RPMI8226 (cell line): Measurements from ENCODE around the gene NUFIP1.
"Not testable (repeated sequence)": the region's sequence is repeated elsewhere in the genome, so short reads cannot be mapped to it uniquely, and the experiment has no call there.

Source experiments
- DNase-seq: peaks from one replicate; pipeline ENCODE4 v3.0.0-alpha.2; 2015

Gene NUFIP1

GRCh38 chr13:44989071-44989889 lies at the start of gene NUFIP1, which contains the start of gene GPALPP1:
TSS of gene NUFIP1 (minus strand) at chr13:44989471. CDS start at chr13:44989436, 35 bp downstream.
TSS of gene GPALPP1 (plus strand) at chr13:44989538. CDS start at chr13:44989655, 117 bp downstream.
- peak; percentile 91 for DNase-seq

GRCh38 chr13:45036206-45036605 lies 46.9 kb upstream of the NUFIP1 start:
- DNase-seq: no peak

DNA sequence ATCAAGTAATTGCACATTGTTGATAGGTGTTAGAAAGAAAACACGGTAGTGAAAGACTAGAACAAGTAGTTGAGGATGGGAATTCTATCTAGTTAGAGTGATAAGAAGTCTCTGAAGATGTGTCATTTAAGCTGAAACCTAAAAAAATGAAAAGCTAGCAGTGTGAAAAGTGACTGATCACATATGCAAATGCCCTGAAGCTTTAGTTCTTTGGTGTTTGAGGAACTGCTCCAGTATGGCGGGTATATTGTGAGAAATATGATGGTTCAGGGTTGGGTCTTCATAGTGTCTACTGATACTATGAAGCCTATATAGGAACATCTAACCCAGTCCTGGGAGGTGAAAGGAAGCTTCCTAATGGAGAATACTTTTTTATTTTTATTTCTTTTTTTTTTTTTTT lies 45.1 kb upstream of the NUFIP1 start:
- DNase-seq: no peak

DNA sequence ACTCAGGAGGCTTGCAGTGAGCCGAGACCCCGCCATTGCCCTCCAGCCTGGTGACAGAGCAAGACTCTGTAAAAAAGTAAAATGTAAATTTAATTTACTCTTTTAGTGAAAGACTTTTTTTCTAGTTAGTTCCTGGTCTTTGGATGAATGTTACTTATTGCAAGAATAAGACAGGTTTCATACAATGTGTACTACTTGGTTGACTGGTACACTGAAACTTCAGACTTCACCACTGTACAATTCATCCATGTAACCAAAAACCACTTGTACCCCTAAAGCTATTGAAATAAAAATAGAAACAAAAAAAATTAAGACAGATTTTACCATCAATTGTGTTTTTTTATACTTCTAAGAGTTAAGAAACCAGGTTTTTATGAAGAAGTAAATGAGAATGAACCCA lies 35.6 kb upstream of the NUFIP1 start:
- DNase-seq: no peak

DNA sequence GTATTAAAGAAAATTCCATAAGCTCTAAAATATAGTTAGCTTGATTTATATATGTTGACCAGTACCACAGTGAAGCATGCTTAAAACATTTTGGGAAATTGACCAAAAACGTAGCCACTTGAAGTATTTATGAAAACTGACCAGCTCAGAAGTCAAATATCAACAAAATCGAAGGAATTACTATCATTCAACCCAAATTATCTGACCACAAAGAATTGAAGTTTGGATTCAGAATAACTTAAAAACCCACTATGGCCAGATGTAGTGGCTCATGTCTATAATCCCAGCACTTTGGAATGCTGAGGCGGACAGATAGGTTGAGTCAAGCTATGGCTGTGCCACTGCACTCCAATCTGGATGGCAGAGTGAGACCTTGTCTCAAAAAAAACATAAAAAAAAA lies 32.0 kb upstream of the NUFIP1 start:
- DNase-seq: no peak

DNA sequence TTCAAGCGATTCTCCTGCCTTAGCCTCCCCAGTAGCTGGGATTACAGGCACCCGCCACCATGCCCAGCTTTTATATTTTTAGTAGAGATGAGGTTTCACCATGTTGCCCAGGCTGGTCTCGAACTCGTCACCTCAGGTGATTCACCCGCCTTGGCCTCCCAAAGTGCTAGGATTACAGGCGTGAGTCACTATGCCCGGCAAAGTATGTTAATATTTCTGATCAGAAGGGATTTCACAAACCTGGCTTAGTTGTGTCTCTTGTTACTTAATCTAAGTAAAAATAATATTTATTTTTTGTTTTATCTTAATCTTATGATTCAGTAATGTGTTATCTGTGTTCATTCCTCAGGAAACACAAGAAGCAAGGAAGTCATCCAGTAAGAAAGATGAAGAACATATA lies 30.7 kb upstream of the NUFIP1 start:
- not testable (repeated sequence) for DNase-seq

- no peak for DNase-seq
Measured at GRCh38 chr13:45016792-45017425, 27.6 kb upstream of the NUFIP1 start.

- no peak for DNase-seq
Measured at GRCh38 chr13:45015300-45015699, 26.0 kb upstream of the NUFIP1 start.

GRCh38 chr13:45011198-45011597 lies 21.9 kb upstream of the NUFIP1 start:
- DNase-seq: no peak

DNA sequence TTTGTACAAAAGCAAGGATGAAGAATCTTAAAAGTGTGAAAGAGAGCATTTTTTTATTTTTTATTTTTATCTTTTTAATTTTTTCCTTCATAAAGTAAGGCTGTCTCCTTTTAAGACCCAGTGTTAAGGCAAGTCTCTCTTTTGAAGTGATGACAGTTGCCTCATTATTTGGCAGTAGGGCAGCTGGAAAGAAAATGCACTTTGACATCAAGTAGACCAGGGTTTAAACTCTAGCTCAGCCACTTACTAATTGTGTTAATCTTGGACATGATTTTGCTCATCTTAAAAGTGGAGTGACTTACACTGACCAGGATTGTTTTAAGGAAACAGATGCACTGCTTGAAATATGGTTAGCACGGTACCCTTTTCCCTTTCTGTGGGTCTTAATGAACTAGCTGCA lies 18.6 kb upstream of the NUFIP1 start:
- no peak for DNase-seq

DNA sequence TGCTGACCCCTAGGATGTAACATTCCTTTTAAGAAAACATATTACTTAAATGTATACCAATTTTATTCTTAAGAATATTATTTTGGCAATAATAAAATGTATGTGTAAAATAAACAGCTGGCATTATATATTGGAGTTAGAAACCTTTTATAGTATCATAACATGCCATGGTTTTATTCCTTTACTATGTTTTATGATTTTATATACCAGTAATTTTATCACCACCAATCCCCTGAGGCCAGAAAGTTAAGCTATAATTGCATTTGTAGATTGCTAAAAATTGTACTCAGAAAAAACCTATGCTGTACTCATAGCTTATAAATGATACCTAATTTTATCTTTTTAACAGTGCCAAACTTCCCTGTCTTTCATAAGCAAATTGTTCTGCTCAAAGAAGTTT lies 18.0 kb upstream of the NUFIP1 start:
- no peak for DNase-seq

- DNase-seq: no peak
Measured at GRCh38 chr13:45004096-45004495, 14.8 kb upstream of the NUFIP1 start.

DNA sequence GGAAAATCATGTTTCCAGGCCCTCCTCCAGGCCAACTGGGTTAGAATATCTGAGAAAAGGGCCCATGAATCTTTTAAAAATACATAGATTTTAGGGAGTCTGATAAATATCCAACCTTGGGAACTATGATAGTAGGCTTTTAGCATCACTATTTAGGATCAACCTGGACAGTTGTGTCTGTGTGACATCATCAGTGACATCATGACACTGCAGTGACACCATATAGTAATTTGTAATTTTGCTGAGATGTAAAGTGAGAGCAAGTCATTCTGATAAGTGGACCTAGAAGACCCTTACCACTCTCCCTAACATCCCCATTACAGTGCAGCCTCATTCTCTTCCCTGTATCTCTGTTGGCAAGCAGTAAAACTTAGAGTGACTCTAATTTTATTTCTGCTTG lies 14.1 kb upstream of the NUFIP1 start:
- DNase-seq: no peak

DNA sequence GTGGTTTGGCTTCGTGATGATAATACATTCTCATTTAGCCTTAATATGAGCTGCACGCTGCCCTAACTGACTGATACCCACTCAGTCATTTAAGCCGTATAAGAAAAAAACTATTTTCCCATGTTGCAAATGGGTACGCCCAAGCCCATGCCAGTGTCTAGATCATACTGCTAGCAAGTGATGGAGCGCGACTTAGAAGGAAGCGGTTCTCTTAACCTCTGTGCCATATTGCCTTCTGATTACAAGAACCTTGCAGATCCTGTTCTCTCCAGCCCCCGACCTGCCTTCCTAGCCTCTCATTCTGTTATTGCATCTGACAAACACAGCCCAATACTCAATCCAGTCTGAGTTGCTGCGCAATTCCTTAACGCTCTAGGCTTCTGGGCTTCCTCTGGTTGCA lies 670 bp upstream of the NUFIP1 start:
- no peak for DNase-seq

- DNase-seq: no peak
Measured at GRCh38 chr13:44978328-44978727, 10.9 kb downstream of the NUFIP1 start.

- no peak for DNase-seq
Measured at GRCh38 chr13:44976949-44977583, 12.2 kb downstream of the NUFIP1 start.

GRCh38 chr13:44976196-44976595 lies 13.1 kb downstream of the NUFIP1 start:
- DNase-seq: no peak

- DNase-seq: no peak
Measured at GRCh38 chr13:44974056-44974793, 15.0 kb downstream of the NUFIP1 start.

DNA sequence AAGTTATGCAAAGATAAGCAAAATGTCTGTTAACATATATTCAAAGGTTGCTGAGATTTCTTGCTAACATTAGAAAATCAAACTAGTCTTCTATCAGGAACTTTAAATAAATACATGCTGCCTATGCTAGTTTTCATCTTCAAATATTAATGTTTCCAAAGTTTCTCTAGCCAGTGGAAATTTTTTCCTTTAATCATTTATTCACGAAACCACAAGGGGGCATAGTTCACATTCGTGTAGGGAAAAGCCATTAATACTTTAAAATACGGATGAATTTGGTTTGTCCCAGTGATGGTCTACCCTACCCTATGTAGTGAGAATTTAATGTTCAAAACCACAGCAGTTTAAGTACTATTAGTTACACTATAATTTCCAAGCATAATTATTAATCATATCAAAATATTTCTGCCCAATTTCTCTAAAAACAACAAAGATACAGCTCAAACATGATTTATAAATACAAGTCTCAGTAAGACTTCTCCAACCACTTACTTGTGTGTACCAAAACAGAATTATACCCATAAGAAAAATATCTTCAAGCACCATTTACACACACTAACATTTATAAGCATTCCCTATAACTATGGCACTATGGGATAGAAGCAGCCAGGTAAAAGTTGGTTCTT lies 16.2 kb downstream of the NUFIP1 start:
- peak; percentile 11 for DNase-seq

DNA sequence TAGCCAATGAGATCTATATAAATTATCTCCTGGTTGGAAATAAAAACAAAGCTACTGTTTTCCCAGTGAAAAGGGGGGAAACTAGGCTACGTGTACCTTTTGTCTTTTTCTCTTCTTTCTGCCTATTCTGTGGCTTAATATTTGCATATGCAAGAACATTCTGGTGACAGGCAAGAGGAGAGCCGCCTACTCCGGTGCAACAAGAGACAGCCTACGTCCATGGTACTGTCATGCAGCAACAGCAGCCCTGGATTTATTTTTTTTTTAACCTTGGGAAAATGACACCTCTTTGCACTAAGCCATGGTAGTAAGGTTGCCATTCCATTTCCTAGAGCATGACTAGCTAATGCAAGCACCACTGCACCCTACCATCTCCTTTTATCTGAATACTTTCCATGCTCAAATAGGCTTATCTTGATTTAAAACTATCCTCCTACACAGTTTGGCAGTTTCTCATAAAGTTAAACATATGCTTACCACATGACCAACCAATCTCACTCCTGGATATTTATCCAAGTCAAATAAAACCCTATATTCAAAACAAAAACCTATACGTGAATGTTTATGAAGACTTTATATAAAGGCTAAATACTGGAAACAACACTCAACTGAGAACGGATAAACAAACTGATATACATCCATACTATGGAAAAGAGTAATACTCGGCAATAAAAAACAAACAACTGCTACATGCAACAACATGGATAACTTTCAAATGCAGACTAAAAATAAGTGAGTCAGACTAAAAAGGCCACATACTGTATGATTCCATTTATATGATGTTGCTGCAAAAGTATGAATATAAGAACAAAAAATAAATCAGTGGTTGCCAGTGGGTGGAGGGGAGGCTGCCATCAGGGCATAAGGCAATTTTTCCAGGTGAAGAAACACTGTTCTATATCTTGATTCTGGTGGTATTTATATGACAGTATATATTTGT lies 17.3 kb downstream of the NUFIP1 start:
- DNase-seq: no peak
